Stimulated activated CD8-positive, alpha-beta memory T cell treated with anti-CD3 and anti-CD28 coated beads, Interleukin-7, amount 100 ng/mL, for 24 hours (primary cell): ENCODE data around the gene GTF3C2.

ENCODE experiments used
- DNase-seq: peaks from one replicate; pipeline ENCODE4 v3.0.0-alpha.2; 2020; ENCODE audit warnings: low read depth

Gene GTF3C2

GRCh38 chr2:27297195-27297594, 59.4 kb downstream of the GTF3C2 start:
- no peak for DNase-seq

GRCh38 chr2:27296481-27296880, 60.1 kb downstream of the GTF3C2 start:
- no peak for DNase-seq

GRCh38 chr2:27294928-27295327, 61.6 kb downstream of the GTF3C2 start:
- no peak for DNase-seq

GRCh38 chr2:27291865-27292264, 64.7 kb downstream of the GTF3C2 start:
- no peak for DNase-seq

- DNase-seq: no peak
Observed at GRCh38 chr2:27290549-27290948, 66.0 kb downstream of the GTF3C2 start.

GRCh38 chr2:27288610-27289009, 68.0 kb downstream of the GTF3C2 start:
- DNase-seq: no peak

GRCh38 chr2:27285481-27285880, 71.1 kb downstream of the GTF3C2 start:
- DNase-seq: no peak

- DNase-seq: no peak
Observed at GRCh38 chr2:27284996-27285395, 71.6 kb downstream of the GTF3C2 start.

GRCh38 chr2:27282892-27283291, 73.7 kb downstream of the GTF3C2 start:
- DNase-seq: no peak

- DNase-seq: no peak
Observed at GRCh38 chr2:27281855-27282559, 74.6 kb downstream of the GTF3C2 start, which contains the start of gene TRIM54. TSS of gene TRIM54 (plus strand) at chr2:27282429. CDS start at chr2:27282732, 303 bp downstream.

- no peak for DNase-seq
Observed at GRCh38 chr2:27281442-27281841, 75.1 kb downstream of the GTF3C2 start.

- DNase-seq: no peak
Observed at GRCh38 chr2:27280826-27281225, 75.7 kb downstream of the GTF3C2 start.

GRCh38 chr2:27278010-27278409, 78.6 kb downstream of the GTF3C2 start:
- DNase-seq: no peak
